GM12878 (cell line): ENCODE results near the gene NMBR. TPM values are rescaled to one million over a fixed set of nuclear protein-coding genes. Genes with fewer than 3 reads are reported as not detected.

Source experiments
- ATAC-seq: fragments of 200-7000 bp; cut with Tn5 transposase; 3 replicates; pipeline ENCODE4 v1.9.1; 2020; ENCODE audit warnings: mild to moderate bottlenecking, moderate library complexity
- BruUV-seq: library from RNA; stranded (reverse); fragments of 400-500 nt; replicated peaks from 2 replicates; lab custom pipeline; 2021; lab: Mats Ljungman, UMichigan
- CTCF ChIA-PET: fragments of 300-600 bp; sonication (Branson Sonifier 250); formaldehyde crosslinking; extraction: SDS; loops from one replicate; lab custom pipeline; 2021; ENCODE audit warnings: inconsistent platforms; lab: Yijun Ruan, JAX
- POLR2A ChIA-PET: fragments of 350-600 bp; formaldehyde crosslinking; extraction: SDS; loops from one replicate; lab custom pipeline; 2021; ENCODE audit warnings: inconsistent platforms; lab: Charles Lee
- RAD21 ChIA-PET: fragments of 300-600 bp; sonication (Branson Sonifier 250); formaldehyde crosslinking; loops from one replicate; lab custom pipeline; 2023; ENCODE audit warnings: antibody characterized with exemption; ENCODE audit not compliant: unreplicated experiment; lab: Charles Lee
- SMC1A ChIA-PET: fragments of 300-600 bp; sonication (Branson Sonifier 250); formaldehyde crosslinking; loops from one replicate; lab custom pipeline; 2023; ENCODE audit not compliant: unreplicated experiment, uncharacterized antibody; lab: Charles Lee
- DNase-seq: peaks from one replicate; pipeline ENCODE4 v3.0.0-alpha.2; 2011; ENCODE audit warnings: low read depth, low spot score
- FAIRE-seq: peaks from 3 replicates; lab custom pipeline; 2011; peaks lifted over from hg19 to GRCh38; lab: Jason Lieb, UNC
- H2AFZ ChIP-seq: 2 replicates; pipeline ENCODE4 v1.6.0; 2011; ENCODE audit warnings: low read depth, low read length, control low read depth; ENCODE audit not compliant: control insufficient read depth
- H3K27ac ChIP-seq: 2 replicates; pipeline ENCODE4 v1.5.1; 2011; ENCODE audit warnings: control low read depth; ENCODE audit not compliant: control insufficient read depth, insufficient read depth
- H3K27me3 ChIP-seq, 2 experiments: replicated peaks in 1 of 2; 2 replicates each; pipeline versions ENCODE4 v1.6.0 to v1.6.1; 2011; ENCODE audit warnings: low read length in 1 of 2; ENCODE audit not compliant: control insufficient read depth in 2 of 2, insufficient read depth in 2 of 2
- H3K36me3 ChIP-seq, 2 experiments: 2 replicates each; pipeline ENCODE4 v1.5.1; 2011; ENCODE audit warnings: low read length in 1 of 2; ENCODE audit not compliant: control insufficient read depth in 2 of 2, insufficient read depth in 2 of 2
- H3K4me1 ChIP-seq: 2 replicates; pipeline ENCODE4 v1.6.1; 2011; ENCODE audit warnings: mild to moderate bottlenecking, low read length, moderate library complexity, mixed read lengths; ENCODE audit not compliant: control insufficient read depth, insufficient read depth
- H3K4me2 ChIP-seq: 2 replicates; pipeline ENCODE4 v1.6.0; 2011; ENCODE audit warnings: control low read depth; ENCODE audit not compliant: control insufficient read depth, insufficient read depth
- H3K4me3 ChIP-seq: fragments of 200-600 bp; sonication (generic); 2 replicates; pipeline ENCODE4 v1.5.1; 2016
- H3K79me2 ChIP-seq: 2 replicates; pipeline ENCODE4 v1.6.0; 2011; ENCODE audit warnings: low read length; ENCODE audit not compliant: control insufficient read depth, insufficient read depth
- H3K9ac ChIP-seq: 2 replicates; pipeline ENCODE4 v1.8.0; 2011; ENCODE audit warnings: low read length, control low read depth, mixed read lengths; ENCODE audit not compliant: control insufficient read depth, insufficient read depth
- H3K9me3 ChIP-seq: replicated peaks from 3 replicates; pipeline ENCODE4 v1.5.1; 2011; ENCODE audit warnings: mild to moderate bottlenecking, low read length; ENCODE audit not compliant: control insufficient read depth, insufficient read depth
- H4K20me1 ChIP-seq: 2 replicates; pipeline ENCODE4 v1.6.0; 2011; ENCODE audit not compliant: control insufficient read depth, insufficient read depth
- E2F8 ChIP-seq: fragments of 450-650 bp; IDR thresholded peaks from 2 replicates; pipeline ENCODE4 v1.6.1; 2018; ENCODE audit warnings: mild to moderate bottlenecking, low read depth, moderate library complexity; ENCODE audit not compliant: partially characterized antibody
- FOXK2 ChIP-seq: fragments of 450-650 bp; IDR thresholded peaks from 2 replicates; pipeline ENCODE4 v1.6.1; 2017; ENCODE audit warnings: mild to moderate bottlenecking, moderate library complexity
- HDAC6 ChIP-seq: fragments of 200-600 bp; sonication (generic); IDR thresholded peaks from one replicate; pipeline ENCODE4 v1.8.0; 2017; ENCODE audit warnings: antibody characterized with exemption; ENCODE audit not compliant: unreplicated experiment
- IRF3 ChIP-seq: fragments of 450-650 bp; IDR thresholded peaks from 2 replicates; pipeline ENCODE4 v1.6.1; 2014; ENCODE audit warnings: mild to moderate bottlenecking
- KLF5 ChIP-seq: fragments of 450-650 bp; IDR thresholded peaks from 2 replicates; pipeline ENCODE4 v1.6.1; 2014; ENCODE audit warnings: mild to moderate bottlenecking; ENCODE audit not compliant: partially characterized antibody
- SIN3A ChIP-seq: IDR thresholded peaks from 2 replicates; pipeline ENCODE4 v1.6.1; 2012; ENCODE audit warnings: low read depth, low read length, improper control_type of control experiment
- SKIL ChIP-seq: fragments of 450-650 bp; IDR thresholded peaks from 2 replicates; pipeline ENCODE4 v1.6.1; 2017; ENCODE audit warnings: mild to moderate bottlenecking, low read depth, inconsistent platforms; ENCODE audit not compliant: poor library complexity, severe bottlenecking
- TCF12 ChIP-seq: IDR thresholded peaks from 2 replicates; pipeline ENCODE4 v1.6.1; 2011; ENCODE audit warnings: low read depth, mild to moderate bottlenecking, low read length
- ZZZ3 ChIP-seq: IDR thresholded peaks from 2 replicates; pipeline ENCODE4 v1.6.1; 2011; ENCODE audit warnings: low read depth; ENCODE audit not compliant: control insufficient read depth, insufficient read length
- WGBS: methylation state at CpG from one replicate; pipeline ENCODE4 v1.1.6; 2016; ENCODE audit warnings: low lambda C conversion rate; ENCODE audit not compliant: insufficient replicate concordance, insufficient coverage; ENCODE audit errors: missing lambda C conversion rate; 5-methylcytosine and 5-hydroxymethylcytosine counted together
- in situ Hi-C: fragments of 300-500 bp; cut with MboI; formaldehyde crosslinking; loops from 9 replicates; pipeline ENCODE4 v1.14.3; 2018; ENCODE audit warnings: mixed read lengths
- intact Hi-C: fragments of 100-400 bp; cut with micrococcal nuclease; formaldehyde crosslinking; loops from one replicate; pipeline ENCODE4 v1.14.2; 2022; ENCODE audit not compliant: unreplicated experiment
- polyA plus RNA-seq, 11 experiments: library from polyadenylated mRNA; depleted of rRNA in 4 of 11; unstranded in 6 of 11; stranded (reverse) in 5 of 11; fragments of >200 nt; fragmentation: Nextera tagmentation in 4 of 11; fragmentation: Illumina TruSeq in 1 of 11; extraction: Ambion mirVana in 4 of 11; extraction: Trizol in 1 of 11; gene quantifications; 1 replicate in 1 of 11; 2 replicates in 10 of 11; pipeline versions ENCODE4 v1.2.1 to v1.2.3, GENCODE V29; 2011 to 2016; ENCODE audit warnings: inconsistent platforms in 2 of 11, missing spikeins in 2 of 11, low read depth in 1 of 11
- total RNA-seq, 4 experiments: library from RNA; depleted of rRNA in 3 of 4; stranded (reverse); fragments of >200 nt in 3 of 4; fragmentation: Illumina TruSeq in 1 of 4; extraction: Trizol in 1 of 4; gene quantifications; 2 replicates each; pipeline versions ENCODE4 v1.2.1 to v1.2.3, GENCODE V29; 2013 to 2021

NMBR gene
- total and polyA plus RNA-seq, 10 of the 15 experiments (the other 5 are each of a cell fraction or from before 2014, with no cell fraction given): not detected

- FAIRE-seq: no peak
- 96% methylated on average over 3 of the region's 3 CpGs for WGBS
- no peaks in the 10 kb centered on the region for H3K4me1 ChIP-seq
- in situ Hi-C loops: no loop called here
- no peak overlapping the region for H3K4me2 ChIP-seq
- no peaks in the 10 kb centered on the region for H3K27me3 ChIP-seq
- RAD21 ChIA-PET: no interaction called here
- POLR2A ChIA-PET: interaction anchor here (1.3 kb wide), 1 partner anchor 18 kb away, joined by 3 read pairs; no protein-coding TSS in a partner anchor
- H3K27ac ChIP-seq: no peak overlapping the region
- no peaks in the 10 kb centered on the region; the same call in 2 of the 3 replicates for H3K9me3 ChIP-seq
- no peak overlapping the region for H2AFZ ChIP-seq
- TF ChIP-seq KLF5 (no peak), SKIL (no peak), FOXK2 (no peak), IRF3 (no peak), E2F8 (no peak), HDAC6 (no peak), TCF12 (no peak), ZZZ3 (no peak), SIN3A (no peak)
- TF ChIP-seq, all 136 proteins: peak for 0
- ChIA-PET CTCF (interaction anchor here (0.8 to 1.5 kb wide), 2 partner anchors 34 to 127 kb away, joined by 4 to 5 read pairs; no protein-coding TSS in a partner anchor), SMC1A (interaction anchor here (1.4 kb wide), 1 partner anchor 27 kb away, joined by 4 read pairs; the partner anchor contains the start of genes NMBR and VTA1)
- no peak for DNase-seq
- Histone ChIP-seq H3K9ac (no peak overlapping the region), H3K79me2 (no peaks in the 10 kb centered on the region), H4K20me1 (no peaks in the 10 kb centered on the region), H3K36me3 (peaks cover 2 to 9% of the 10 kb centered on the region in 2 experiments; a peak in 3 of 4 replicates), H3K4me3 (no peak overlapping the region)
- intact Hi-C loops: no loop called here
- no peak for ATAC-seq
- no TSS peak for BruUV-seq
These were observed 27.1 kb upstream of the NMBR start for GRCh38 chr6:142173980-142174379.
